GM10266 (cell line): ENCODE data around the gene REPS2.

Source experiments
- DNase-seq: peaks from one replicate; pipeline ENCODE4 v3.0.0; 2012; ENCODE audit errors: extremely low spot score
- TF ChIP-seq, protein P1 (sequence below): IDR thresholded peaks from 2 replicates; pipeline ENCODE4 v1.5.1; 2012; ENCODE audit warnings: mild to moderate bottlenecking, low read depth; ENCODE audit not compliant: control insufficient read depth, insufficient read depth; ENCODE audit errors: missing control alignments

The REPS2 gene

DNA sequence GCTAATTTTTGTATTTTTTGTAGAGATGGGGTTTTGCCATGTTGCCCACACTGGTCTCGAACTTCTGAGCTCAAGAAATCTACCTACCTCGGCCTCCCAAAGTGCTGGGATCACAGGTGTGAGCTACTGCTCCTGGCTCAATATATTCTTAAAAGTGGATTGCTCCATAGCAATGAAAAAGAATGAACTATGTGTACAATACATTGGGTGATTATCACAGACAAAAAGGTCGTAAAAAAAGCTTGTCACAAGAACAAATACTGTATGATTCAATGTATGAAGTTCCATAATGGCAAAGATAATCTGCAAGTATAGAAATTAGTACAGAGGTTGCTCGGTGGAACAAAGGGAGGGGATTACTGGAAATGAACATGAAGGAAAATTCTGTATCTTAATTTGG lies 70.7 kb downstream of the REPS2 start:
- TF ChIP-seq, protein P1, sequence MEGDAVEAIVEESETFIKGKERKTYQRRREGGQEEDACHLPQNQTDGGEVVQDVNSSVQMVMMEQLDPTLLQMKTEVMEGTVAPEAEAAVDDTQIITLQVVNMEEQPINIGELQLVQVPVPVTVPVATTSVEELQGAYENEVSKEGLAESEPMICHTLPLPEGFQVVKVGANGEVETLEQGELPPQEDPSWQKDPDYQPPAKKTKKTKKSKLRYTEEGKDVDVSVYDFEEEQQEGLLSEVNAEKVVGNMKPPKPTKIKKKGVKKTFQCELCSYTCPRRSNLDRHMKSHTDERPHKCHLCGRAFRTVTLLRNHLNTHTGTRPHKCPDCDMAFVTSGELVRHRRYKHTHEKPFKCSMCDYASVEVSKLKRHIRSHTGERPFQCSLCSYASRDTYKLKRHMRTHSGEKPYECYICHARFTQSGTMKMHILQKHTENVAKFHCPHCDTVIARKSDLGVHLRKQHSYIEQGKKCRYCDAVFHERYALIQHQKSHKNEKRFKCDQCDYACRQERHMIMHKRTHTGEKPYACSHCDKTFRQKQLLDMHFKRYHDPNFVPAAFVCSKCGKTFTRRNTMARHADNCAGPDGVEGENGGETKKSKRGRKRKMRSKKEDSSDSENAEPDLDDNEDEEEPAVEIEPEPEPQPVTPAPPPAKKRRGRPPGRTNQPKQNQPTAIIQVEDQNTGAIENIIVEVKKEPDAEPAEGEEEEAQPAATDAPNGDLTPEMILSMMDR = no peak
- no peak for DNase-seq

DNA sequence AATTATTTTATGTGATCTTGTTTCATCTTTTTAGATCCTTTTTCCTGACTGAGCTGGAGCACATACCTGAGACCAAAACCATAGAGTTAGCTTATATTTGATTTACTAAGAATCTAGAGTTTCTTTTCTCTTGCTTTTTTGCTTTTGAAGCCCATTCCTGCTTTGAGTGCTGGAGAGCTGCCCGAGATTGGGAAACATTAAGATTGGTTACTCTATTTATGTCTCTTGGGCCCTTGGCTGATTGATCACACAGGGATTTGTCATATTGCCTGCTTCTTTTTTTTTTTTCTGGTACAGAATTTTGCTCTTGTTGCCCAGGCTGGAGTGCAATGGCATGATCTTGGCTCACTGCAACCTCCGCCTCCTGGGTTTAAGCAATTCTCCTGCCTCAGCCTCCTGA lies 73.9 kb downstream of the REPS2 start:
- TF ChIP-seq, protein P1 = no peak
- no peak for DNase-seq

DNA sequence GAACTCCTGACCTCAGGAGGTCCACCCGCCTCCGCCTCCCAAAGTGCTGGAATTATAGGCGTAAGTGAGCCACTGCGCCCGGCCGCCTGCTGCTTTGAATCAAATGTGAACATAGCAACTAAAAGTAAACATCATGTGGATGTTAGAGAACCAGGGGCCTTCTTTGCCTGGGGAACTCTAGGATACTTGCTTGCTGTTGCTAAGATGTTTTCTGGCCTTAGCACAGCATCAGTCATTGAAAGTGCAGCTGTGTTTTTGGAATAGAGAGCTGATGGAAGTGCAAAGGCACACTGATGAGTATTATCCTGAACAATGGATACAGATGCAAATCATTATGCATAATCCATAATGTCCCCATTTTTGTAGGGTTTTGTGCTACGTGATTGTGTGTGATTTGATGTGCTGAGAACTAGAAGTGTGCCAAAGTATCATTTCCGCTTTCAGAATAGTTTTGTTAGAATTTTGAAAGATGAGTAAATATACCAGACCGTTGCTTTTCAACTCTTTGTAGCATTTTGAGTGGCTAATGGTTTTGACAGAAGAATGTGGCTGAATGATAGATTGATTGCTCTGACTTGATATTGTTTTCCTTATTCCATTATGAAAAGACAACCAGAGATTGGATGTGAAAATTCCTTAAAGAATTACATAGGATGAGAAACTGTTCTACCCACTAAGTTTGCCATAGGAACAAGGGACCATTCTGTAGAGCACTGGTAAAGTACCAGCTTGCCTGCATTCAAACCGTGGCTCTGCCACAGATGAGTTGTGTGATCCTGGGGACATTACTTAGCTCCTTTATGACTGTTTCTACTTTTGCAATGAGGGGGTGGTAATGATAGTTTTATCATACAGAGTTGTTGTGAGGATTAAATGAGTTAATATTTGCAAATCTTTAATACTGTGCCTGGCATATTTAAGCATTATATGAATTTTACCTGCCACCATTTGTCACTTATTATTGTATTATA lies 74.7 kb downstream of the REPS2 start:
- TF ChIP-seq, protein P1 = no peak
- DNase-seq = no peak

DNA sequence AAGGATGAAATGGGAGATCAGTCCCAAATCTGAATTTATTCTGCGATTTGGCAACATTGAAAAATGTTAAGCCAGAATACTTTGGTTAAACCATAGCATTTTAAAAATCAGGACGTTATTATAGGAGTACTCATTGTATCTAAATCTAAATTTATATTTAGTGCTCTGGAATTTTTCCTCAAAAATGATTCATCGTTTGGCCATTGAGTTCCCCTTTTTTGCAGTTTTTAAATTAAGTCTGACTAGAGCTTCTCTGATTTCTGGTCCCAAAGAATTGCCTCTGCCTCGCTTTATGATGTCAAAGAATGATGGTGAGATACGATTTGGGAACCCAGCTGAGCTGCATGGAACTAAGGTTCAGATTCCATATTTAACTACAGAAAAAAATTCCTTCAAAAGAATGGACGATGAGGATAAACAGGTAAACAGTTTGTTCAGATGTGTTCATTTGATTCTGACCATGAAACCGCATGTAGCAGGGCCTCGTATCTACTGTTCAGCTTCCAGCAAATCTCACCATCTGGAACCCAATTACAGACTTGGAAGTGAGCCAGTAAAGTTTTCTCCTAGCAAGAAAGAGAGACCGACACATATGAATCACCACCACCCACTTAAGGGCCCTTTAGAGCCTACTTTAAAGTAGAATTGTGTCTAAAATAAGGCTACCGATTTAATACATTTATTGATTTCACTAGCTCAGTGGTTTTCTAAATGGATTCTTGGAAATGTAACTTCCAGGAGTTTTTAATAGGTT lies 75.6 kb downstream of the REPS2 start:
- TF ChIP-seq, protein P1 = no peak
- DNase-seq = no peak

DNA sequence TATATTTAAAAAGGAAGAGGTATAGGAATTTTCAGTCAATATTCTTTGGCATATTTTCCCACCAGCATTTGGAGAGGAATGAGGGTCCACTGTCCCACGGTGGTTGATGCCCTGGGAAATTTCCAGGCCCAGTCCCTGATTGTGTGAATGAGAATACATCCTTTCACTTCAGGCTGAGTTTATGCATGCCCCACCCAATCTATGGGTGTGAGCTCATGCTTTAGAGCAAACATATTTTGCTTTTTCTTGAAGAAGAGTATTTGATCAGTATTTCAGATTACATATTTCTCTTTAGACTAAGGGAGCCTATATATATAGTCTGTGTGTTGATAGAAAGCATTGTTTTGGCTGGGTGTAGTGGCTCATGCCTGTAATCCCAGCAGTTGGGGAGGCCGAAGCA lies 77.2 kb downstream of the REPS2 start:
- no peak for DNase-seq
- TF ChIP-seq, protein P1 = no peak

DNA sequence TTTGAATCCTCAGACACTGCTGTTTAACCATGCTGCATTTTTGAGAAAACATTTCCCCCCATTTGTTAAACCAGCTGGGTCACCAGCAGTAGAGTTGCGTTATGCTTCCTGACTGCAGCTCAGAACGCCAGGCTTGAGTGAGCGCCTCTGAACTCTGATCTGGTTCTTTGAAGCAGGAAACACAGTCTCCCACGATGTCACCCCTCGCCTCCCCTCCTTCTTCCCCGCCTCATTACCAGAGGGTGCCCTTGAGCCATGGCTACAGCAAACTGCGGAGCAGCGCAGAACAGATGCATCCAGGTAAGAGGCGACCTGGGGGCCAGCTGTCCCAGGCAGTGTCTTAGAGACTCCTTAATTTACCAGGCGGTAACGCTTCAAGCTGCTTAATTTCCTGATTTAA lies 78.4 kb downstream of the REPS2 start:
- TF ChIP-seq, protein P1 = no peak
- no peak for DNase-seq
